Measurements from ENCODE around the gene CLECL1.
"Not testable (repeated sequence)": the region's sequence is repeated elsewhere in the genome, so short reads cannot be mapped to it uniquely, and the experiment has no call there.

The CLECL1 gene

DNA sequence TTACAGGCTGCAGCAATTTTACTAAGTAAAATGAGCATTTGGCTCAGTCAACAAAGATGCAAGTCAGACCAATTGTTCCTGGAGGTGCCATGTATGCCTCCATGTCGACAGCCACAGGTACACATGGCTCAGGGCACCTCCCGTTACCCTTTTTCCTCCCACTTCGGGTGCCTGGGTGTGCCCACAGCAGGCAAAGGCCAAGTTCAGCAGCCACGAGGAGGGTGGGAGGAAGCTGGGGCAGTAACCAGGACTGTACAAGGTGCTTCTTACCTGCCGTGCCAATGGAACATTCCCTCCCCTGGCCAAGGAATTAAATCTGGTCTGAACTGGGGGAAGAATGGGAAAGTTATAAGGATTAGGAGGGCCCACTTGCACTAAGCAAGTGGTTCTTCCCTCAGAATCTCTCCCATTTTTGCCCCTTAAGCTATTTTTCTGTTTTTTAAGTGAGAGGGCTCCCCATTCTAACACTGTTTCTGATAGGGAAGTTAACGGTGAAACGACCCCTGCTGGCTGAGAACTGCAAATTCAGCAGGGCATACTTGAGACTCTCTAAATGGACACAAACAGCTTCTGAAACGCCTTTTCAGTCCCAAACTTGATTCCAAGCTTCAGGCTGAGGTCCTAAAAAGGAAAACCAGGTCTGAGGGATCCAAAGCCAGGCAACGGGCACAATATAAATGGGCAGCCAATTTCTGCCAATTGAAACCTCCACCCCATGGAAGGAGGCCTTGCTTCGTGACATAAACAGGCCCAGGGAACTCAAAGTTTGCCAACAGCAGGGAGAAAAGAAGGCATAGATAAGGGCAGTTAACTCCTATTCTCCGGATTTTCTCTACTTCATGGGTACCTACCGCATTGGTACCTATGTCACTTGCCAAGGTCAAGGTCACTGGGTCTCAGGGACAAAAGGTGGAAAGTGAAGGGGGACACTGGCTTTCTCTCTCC lies 24.8 kb downstream of the CLECL1 start:
- in situ Hi-C loops (cut with MboI; ENCODE audit: low pct_unique_long_range_greater_than_20kb, low sequenced_read_pairs, unreplicated experiment), result no loop called here
- no peak for DNase-seq (ENCODE audit: low spot score)
- TF ChIP-seq, protein P1, sequence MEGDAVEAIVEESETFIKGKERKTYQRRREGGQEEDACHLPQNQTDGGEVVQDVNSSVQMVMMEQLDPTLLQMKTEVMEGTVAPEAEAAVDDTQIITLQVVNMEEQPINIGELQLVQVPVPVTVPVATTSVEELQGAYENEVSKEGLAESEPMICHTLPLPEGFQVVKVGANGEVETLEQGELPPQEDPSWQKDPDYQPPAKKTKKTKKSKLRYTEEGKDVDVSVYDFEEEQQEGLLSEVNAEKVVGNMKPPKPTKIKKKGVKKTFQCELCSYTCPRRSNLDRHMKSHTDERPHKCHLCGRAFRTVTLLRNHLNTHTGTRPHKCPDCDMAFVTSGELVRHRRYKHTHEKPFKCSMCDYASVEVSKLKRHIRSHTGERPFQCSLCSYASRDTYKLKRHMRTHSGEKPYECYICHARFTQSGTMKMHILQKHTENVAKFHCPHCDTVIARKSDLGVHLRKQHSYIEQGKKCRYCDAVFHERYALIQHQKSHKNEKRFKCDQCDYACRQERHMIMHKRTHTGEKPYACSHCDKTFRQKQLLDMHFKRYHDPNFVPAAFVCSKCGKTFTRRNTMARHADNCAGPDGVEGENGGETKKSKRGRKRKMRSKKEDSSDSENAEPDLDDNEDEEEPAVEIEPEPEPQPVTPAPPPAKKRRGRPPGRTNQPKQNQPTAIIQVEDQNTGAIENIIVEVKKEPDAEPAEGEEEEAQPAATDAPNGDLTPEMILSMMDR (IDR thresholded peaks at IDR 0.05; ENCODE audit: extremely low read depth, insufficient read depth, missing control alignments), result peak; percentile 75

DNA sequence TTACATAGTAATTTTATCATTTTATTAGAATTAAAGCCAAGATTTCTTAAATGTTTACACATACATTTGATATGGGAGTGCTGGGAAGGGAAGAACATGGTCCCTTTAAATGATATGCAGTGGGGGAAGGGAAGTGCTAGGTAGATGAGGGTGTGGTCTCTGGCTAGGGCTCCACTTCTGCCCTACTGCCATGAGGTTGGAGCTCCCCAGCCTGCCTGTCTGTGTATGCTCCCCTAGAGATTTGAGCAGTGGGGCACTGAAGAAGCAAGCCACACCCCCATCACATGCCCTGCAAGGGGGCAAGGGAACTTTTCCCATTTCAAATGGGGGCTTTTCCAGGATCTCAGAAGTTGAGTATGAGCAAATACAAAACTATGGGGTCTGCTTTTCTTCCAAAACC lies 25.5 kb downstream of the CLECL1 start:
- DNase-seq (ENCODE audit: low spot score), result no peak
- in situ Hi-C loops (cut with MboI; ENCODE audit: low pct_unique_long_range_greater_than_20kb, low sequenced_read_pairs, unreplicated experiment), result no loop called here
- TF ChIP-seq, protein P1 (IDR thresholded peaks at IDR 0.05; ENCODE audit: extremely low read depth, insufficient read depth, missing control alignments), result no peak

DNA sequence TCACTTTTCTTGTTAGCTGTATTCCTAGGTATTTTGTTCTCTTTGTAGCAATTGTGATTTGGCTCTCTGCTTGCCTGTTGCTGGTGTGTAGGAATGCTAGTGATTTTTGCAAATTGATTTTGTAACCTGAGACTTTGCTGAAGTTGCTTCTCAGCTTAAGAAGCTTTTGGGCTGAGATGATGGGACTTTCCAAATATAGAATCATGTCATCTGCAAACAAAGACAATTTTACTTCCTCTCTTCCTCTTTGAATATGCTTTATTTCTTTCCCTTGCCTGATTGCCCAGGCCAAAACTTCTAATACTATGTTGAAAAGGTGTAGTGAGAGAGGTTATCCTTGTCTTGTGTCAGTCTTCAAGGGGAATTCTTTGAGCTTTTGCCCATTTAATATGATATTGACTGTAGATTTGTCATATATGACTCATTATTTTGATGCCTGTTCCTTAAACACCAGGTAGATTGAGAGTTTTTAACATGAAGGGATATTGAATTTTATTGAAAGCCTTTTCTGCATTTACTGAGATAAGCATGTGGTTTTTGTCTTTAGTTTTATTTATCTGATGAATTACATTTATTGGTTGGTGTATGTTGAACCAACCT lies 26.7 kb downstream of the CLECL1 start:
- in situ Hi-C loops (cut with MboI; ENCODE audit: low pct_unique_long_range_greater_than_20kb, low sequenced_read_pairs, unreplicated experiment), result no loop called here
- no peak for DNase-seq (ENCODE audit: low spot score)
- TF ChIP-seq, protein P1 (IDR thresholded peaks at IDR 0.05; ENCODE audit: extremely low read depth, insufficient read depth, missing control alignments), result no peak

DNA sequence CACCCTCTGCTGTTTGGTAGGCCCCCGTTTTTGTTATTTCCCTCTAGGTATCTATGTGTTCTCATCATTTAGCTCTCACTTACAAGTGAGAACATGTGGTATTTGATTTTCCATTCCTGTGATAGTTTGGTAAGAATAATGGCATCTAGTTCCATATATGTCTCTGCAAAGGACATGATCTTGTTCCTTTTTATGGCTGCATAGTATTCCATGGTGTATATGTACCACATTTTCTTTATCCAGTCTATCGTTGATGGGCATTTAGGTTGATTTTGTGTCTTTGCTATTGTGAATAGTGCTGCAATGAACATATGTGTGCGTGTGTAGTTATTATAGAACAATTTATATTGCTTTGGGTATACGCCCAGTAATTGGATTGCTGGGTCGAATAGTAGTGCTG lies 28.3 kb downstream of the CLECL1 start:
- in situ Hi-C loops (cut with MboI; ENCODE audit: low pct_unique_long_range_greater_than_20kb, low sequenced_read_pairs, unreplicated experiment), result not testable (repeated sequence)

DNA sequence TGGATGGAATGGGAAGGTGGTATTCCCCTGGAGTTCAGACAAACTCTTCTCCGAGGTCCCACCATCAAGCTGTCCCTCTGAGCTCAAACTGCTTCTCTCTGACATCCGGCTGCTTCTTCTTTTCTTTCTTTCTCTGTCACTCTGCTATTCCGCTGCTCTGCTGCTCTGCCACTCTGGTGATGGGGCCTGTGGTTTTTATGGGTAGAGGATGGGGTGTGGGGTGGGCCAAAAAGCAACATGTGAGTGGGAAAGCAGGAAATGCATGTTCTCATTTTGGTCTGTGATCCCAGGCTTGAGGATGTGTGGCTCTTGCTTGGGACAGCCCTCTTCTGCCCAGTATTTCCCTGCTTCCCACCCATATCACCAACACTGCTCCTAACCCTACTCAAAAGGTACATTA lies 30.6 kb downstream of the CLECL1 start:
- in situ Hi-C loops (cut with MboI; ENCODE audit: low pct_unique_long_range_greater_than_20kb, low sequenced_read_pairs, unreplicated experiment), result no loop called here
- no peak for DNase-seq (ENCODE audit: low spot score)
- TF ChIP-seq, protein P1 (IDR thresholded peaks at IDR 0.05; ENCODE audit: extremely low read depth, insufficient read depth, missing control alignments), result no peak

More for the DNA sequence above, 28.3 kb downstream of the CLECL1 start:
- DNase-seq (ENCODE audit: low spot score), result not testable (repeated sequence)

DNA sequence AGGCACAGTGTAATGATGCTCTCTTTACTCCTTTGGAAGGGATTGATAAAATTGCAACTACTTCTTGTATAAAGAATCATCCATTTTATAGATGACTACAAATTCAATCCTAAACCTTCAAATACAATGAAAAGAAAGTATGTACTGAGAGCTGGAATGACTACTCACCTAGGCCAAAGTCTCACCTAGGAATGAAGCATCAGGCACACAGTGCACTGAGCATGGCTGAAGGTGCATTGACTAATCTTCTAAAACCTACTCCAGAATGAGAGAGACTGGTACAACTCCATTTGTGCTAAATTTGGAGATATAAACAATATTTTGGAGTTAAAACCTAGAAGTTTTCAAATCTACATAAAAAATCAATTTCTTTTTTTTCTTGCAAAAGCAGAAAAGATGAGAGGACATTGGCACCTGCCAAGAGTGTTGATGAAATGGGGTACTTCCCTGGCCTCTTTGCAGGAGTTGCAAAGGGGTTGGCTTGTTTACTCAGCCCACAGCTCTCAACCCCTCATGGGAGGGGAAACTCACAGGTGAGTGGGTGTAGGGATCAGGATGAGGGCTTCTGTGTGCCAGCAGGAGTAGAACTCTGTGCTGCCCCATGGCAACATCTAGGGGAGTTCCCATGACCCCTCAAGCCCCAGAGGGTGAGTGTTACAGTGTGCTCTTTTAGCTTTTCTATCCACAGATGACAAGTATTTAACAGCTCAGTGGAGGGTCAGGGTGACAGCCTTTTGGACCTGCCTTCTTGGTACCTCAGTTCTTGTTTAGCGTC lies 31.3 kb downstream of the CLECL1 start:
- TF ChIP-seq, protein P1 (IDR thresholded peaks at IDR 0.05; ENCODE audit: extremely low read depth, insufficient read depth, missing control alignments), result no peak
- no peak for DNase-seq (ENCODE audit: low spot score)
- in situ Hi-C loops (cut with MboI; ENCODE audit: low pct_unique_long_range_greater_than_20kb, low sequenced_read_pairs, unreplicated experiment), result no loop called here
